HG03342 (cell line): ENCODE data around the gene SS18L1.

Experiments used
- ATAC-seq: cut with Tn5 transposase; IDR thresholded peaks from one replicate; pipeline ENCODE4 v1.9.1; 2021; ENCODE audit warnings: mild to moderate bottlenecking, moderate library complexity; ENCODE audit not compliant: unreplicated experiment

Gene SS18L1

GRCh38 chr20:62222972-62223371 is 79.4 kb downstream of the SS18L1 start:
- no peak for ATAC-seq

GRCh38 chr20:62223571-62223970 is 80.0 kb downstream of the SS18L1 start:
- ATAC-seq = no peak

GRCh38 chr20:62224113-62224855 is 80.7 kb downstream of the SS18L1 start:
- no peak for ATAC-seq

GRCh38 chr20:62225026-62225425 is 81.5 kb downstream of the SS18L1 start:
- no peak for ATAC-seq

- ATAC-seq = no peak
Measured at GRCh38 chr20:62225820-62226635, 82.5 kb downstream of the SS18L1 start.

GRCh38 chr20:62226707-62227590 is 83.4 kb downstream of the SS18L1 start:
- ATAC-seq = no peak

- no peak for ATAC-seq
Measured at GRCh38 chr20:62227591-62227976, 84.0 kb downstream of the SS18L1 start.

GRCh38 chr20:62227977-62228958 is 84.7 kb downstream of the SS18L1 start:
- ATAC-seq = no peak

- ATAC-seq = no peak
Measured at GRCh38 chr20:62228982-62229545, 85.5 kb downstream of the SS18L1 start.

GRCh38 chr20:62229667-62230066 is 86.1 kb downstream of the SS18L1 start:
- ATAC-seq = no peak

GRCh38 chr20:62230276-62230675 is 86.7 kb downstream of the SS18L1 start:
- ATAC-seq = no peak

- ATAC-seq = no peak
Measured at GRCh38 chr20:62230696-62231095, 87.1 kb downstream of the SS18L1 start.

GRCh38 chr20:62231292-62231691 is 87.7 kb downstream of the SS18L1 start:
- ATAC-seq = no peak
